HL-60/S4 (cell line): Measurements from ENCODE around the gene GRB2.

Experiments used
- in situ Hi-C: fragments of 300-500 bp; cut with MboI; formaldehyde crosslinking; loops from 2 replicates; pipeline ENCODE4 v1.14.3; 2022; ENCODE audit warnings: low sequenced_read_pairs

The GRB2 gene

GRCh38 chr17:75416006-75416405 is 10.5 kb upstream of the GRB2 start:
- in situ Hi-C loops, result no loop called here

- in situ Hi-C loops, result loop anchor here (5.0 kb wide), 2 partner anchors 92 to 122 kb away; no protein-coding TSS in a partner anchor
Measured at GRCh38 chr17:75414488-75414887, 9.0 kb upstream of the GRB2 start.

- in situ Hi-C loops, result loop anchor here (5.0 kb wide), 2 partner anchors 90 to 120 kb away; no protein-coding TSS in a partner anchor
Measured at GRCh38 chr17:75412455-75413317, 7.2 kb upstream of the GRB2 start.

GRCh38 chr17:75411328-75412067 is 6.0 kb upstream of the GRB2 start:
- in situ Hi-C loops, result loop anchor here (5.0 kb wide), 2 partner anchors 89 to 119 kb away; no protein-coding TSS in a partner anchor

GRCh38 chr17:75410141-75410540 is 4.7 kb upstream of the GRB2 start:
- in situ Hi-C loops, result loop anchor here (5.0 kb wide), 2 partner anchors 88 to 118 kb away; no protein-coding TSS in a partner anchor

GRCh38 chr17:75407655-75408352 is 2.3 kb upstream of the GRB2 start:
- in situ Hi-C loops, result no loop called here

GRCh38 chr17:75406222-75406615 is 741 bp upstream of the GRB2 start:
- in situ Hi-C loops, result no loop called here

GRCh38 chr17:75404731-75405364 is 630 bp downstream of the GRB2 start:
- in situ Hi-C loops, result no loop called here

- in situ Hi-C loops, result no loop called here
Measured at GRCh38 chr17:75404223-75404730, 1.2 kb downstream of the GRB2 start.

- in situ Hi-C loops, result no loop called here
Measured at GRCh38 chr17:75403131-75403530, 2.3 kb downstream of the GRB2 start.

GRCh38 chr17:75402026-75402425 is 3.5 kb downstream of the GRB2 start:
- in situ Hi-C loops, result no loop called here

GRCh38 chr17:75400326-75400939 is 5.0 kb downstream of the GRB2 start:
- in situ Hi-C loops, result no loop called here

- in situ Hi-C loops, result no loop called here
Measured at GRCh38 chr17:75398279-75398678, 7.2 kb downstream of the GRB2 start.

- in situ Hi-C loops, result no loop called here
Measured at GRCh38 chr17:75397217-75397616, 8.3 kb downstream of the GRB2 start.

GRCh38 chr17:75396796-75397195 is 8.7 kb downstream of the GRB2 start:
- in situ Hi-C loops, result no loop called here

GRCh38 chr17:75396025-75396424 is 9.5 kb downstream of the GRB2 start:
- in situ Hi-C loops, result no loop called here

- in situ Hi-C loops, result no loop called here
Measured at GRCh38 chr17:75394332-75394918, 11.1 kb downstream of the GRB2 start.

GRCh38 chr17:75393523-75394331 is 11.8 kb downstream of the GRB2 start:
- in situ Hi-C loops, result no loop called here

- in situ Hi-C loops, result no loop called here
Measured at GRCh38 chr17:75392559-75392958, 12.9 kb downstream of the GRB2 start.
